Stomach (tissue), 9 donors: ENCODE measurements around the gene TYRO3. TPM values are rescaled to one million over a fixed set of nuclear protein-coding genes. Genes with fewer than 3 reads are reported as not detected.

Experiments used
- DNase-seq, 2 donors: peaks; one replicate each; pipeline versions ENCODE4 v3.0.0 to v3.0.0-alpha.2; 2013 to 2019
- H3K27ac ChIP-seq, 5 donors: fragments of 200-600 bp in 4 of 5; sonication (generic) in 4 of 5; one replicate each; pipeline ENCODE4 v1.5.1; 2013 to 2019; ENCODE audit warnings: mild to moderate bottlenecking in 1 of 5, moderate library complexity in 1 of 5
- H3K27me3 ChIP-seq, 3 donors: fragments of 200-600 bp; sonication (generic); one replicate each; pipeline ENCODE4 v1.5.1; 2017 to 2019; ENCODE audit warnings: mixed run types in 1 of 3
- H3K36me3 ChIP-seq, 4 donors: fragments of 200-600 bp; sonication (generic); 1 replicate in 3 of 4; 2 replicates in 1 of 4; pipeline ENCODE4 v1.5.1; 2016 to 2019
- H3K4me1 ChIP-seq, 4 donors: fragments of 200-600 bp; sonication (generic); one replicate each; pipeline ENCODE4 v1.5.1; 2016 to 2019
- H3K4me3 ChIP-seq, 4 donors: fragments of 200-600 bp; sonication (generic) in 3 of 4; one replicate each; pipeline ENCODE4 v1.5.1; 2016 to 2019; ENCODE audit warnings: mild to moderate bottlenecking in 1 of 4
- H3K9me3 ChIP-seq, 4 donors: fragments of 200-600 bp; sonication (generic); one replicate each; pipeline ENCODE4 v1.5.1; 2016 to 2019
- CTCF ChIP-seq, 7 experiments: fragments of 450-650 bp in 4 of 7; fragments of 200-600 bp in 3 of 7; sonication (generic) in 3 of 7; IDR thresholded peaks; one replicate each; pipeline ENCODE4 v1.5.1; 2016 to 2019; ENCODE audit warnings: antibody characterized with exemption in 7 of 7, control low read depth in 2 of 7, mild to moderate bottlenecking in 1 of 7
- EP300 ChIP-seq: sonication (generic); formaldehyde crosslinking; IDR thresholded peaks from one replicate; pipeline ENCODE4 v1.6.1; 2017; ENCODE audit warnings: antibody characterized with exemption
- POLR2A ChIP-seq, 4 donors: fragments of 450-650 bp; IDR thresholded peaks; one replicate each; pipeline ENCODE4 v1.6.1; 2016; ENCODE audit warnings: antibody characterized with exemption in 4 of 4, control low read depth in 2 of 4, mild to moderate bottlenecking in 1 of 4, moderate library complexity in 1 of 4
- POLR2AphosphoS5 ChIP-seq, 3 donors: sonication (generic); formaldehyde crosslinking; IDR thresholded peaks; one replicate each; pipeline ENCODE4 v1.6.1; 2016; ENCODE audit warnings: antibody characterized with exemption in 3 of 3
- WGBS, 5 donors: extraction: QIAGEN DNeasy Blood & Tissue Kit in 3 of 5; methylation state at CpG; one replicate each; pipeline versions ENCODE4 v1.1.5 to v1.1.7; 2013 to 2018; 5-methylcytosine and 5-hydroxymethylcytosine counted together
- intact Hi-C: fragments of 100-400 bp; cut with DNase I; formaldehyde crosslinking; loops from one replicate; pipeline ENCODE4 v1.15.1; 2023; ENCODE audit warnings: low total_unique reads
- polyA plus RNA-seq, 3 donors: library from polyadenylated mRNA; stranded (reverse); fragments of 200-250 nt; gene quantifications; one replicate each; pipeline ENCODE4 v1.2.3, GENCODE V29; 2013
- total RNA-seq, 5 donors: library from RNA; depleted of rRNA; stranded (reverse); fragments of >200 nt; gene quantifications; one replicate each; pipeline versions ENCODE4 v1.1.0 to v1.2.3, GENCODE V29; 2014 to 2016
- donor health status: healthy with polysubstance abuse.
- donor health status: Bipolar disorder and iron deficiency.
- donor health status: healthy.

TYRO3 gene
- total and polyA plus RNA-seq, 8 donors, result 0.89 to 16.9 (median 6.6) TPM

- intact Hi-C loops, result no loop called here
- Histone ChIP-seq H3K4me1 (no peaks in the 10 kb centered on the region), H3K27me3 (no peaks in the 10 kb centered on the region), H3K36me3 (peaks cover 0 to 33% (median 23%) of the 10 kb centered on the region in 4 donors), H3K4me3 (no peak overlapping the region), H3K9me3 (no peaks in the 10 kb centered on the region), H3K27ac (no peak overlapping the region)
- TF ChIP-seq EP300 (no peak), CTCF (IDR thresholded peaks at IDR 0.05) (no peak), POLR2AphosphoS5 (IDR thresholded peaks at IDR 0.05) (no peak), POLR2A (IDR thresholded peaks at IDR 0.05) (no peak)
- 90 to 94% (median 93%) methylated on average over 7 to 12 of the region's 12 CpGs for WGBS, 5 donors
- no peak for DNase-seq
Measured at GRCh38 chr15:41577863-41578735, 19.1 kb downstream of the TYRO3 start.

- Histone ChIP-seq H3K36me3 (peaks cover 0 to 26% (median 15%) of the 10 kb centered on the region in 4 donors), H3K4me3 (no peak overlapping the region), H3K9me3 (no peaks in the 10 kb centered on the region), H3K4me1 (no peaks in the 10 kb centered on the region), H3K27ac (no peak overlapping the region), H3K27me3 (no peaks in the 10 kb centered on the region)
- TF ChIP-seq CTCF (IDR thresholded peaks at IDR 0.05) (no peak), EP300 (no peak), POLR2A (IDR thresholded peaks at IDR 0.05) (no peak), POLR2AphosphoS5 (IDR thresholded peaks at IDR 0.05) (no peak)
- intact Hi-C loops, result no loop called here
- 64 to 86% (median 73%) methylated on average over 5 to 9 of the region's 9 CpGs for WGBS, 5 donors
- DNase-seq, result peak in 1 of 2 donors; percentile 41
Measured at GRCh38 chr15:41578736-41579383, 19.8 kb downstream of the TYRO3 start.

GRCh38 chr15:41581110-41581509 lies 22.1 kb downstream of the TYRO3 start:
- WGBS, 5 donors, result 38 to 58% (median 46%) methylated on average over 2 of the region's 2 CpGs
- TF ChIP-seq CTCF (IDR thresholded peaks at IDR 0.05), result no peak
- TF ChIP-seq EP300, result no peak
- no peak for TF ChIP-seq POLR2AphosphoS5 (IDR thresholded peaks at IDR 0.05)
- TF ChIP-seq POLR2A (IDR thresholded peaks at IDR 0.05), result no peak
- H3K27ac ChIP-seq, result no peak overlapping the region
- DNase-seq, result peak in 1 of 2 donors; percentile 79
- peaks cover 0 to 14% (median 12%) of the 10 kb centered on the region in 4 donors for H3K4me1 ChIP-seq
- intact Hi-C loops, result no loop called here
- no peak overlapping the region for H3K4me3 ChIP-seq
- H3K9me3 ChIP-seq, result no peaks in the 10 kb centered on the region
- H3K27me3 ChIP-seq, result peaks cover 0 to 5% (median 0%) of the 10 kb centered on the region in 3 donors
- H3K36me3 ChIP-seq, result peaks cover 0 to 10% (median 4%) of the 10 kb centered on the region in 4 donors

GRCh38 chr15:41583795-41584194 lies 24.8 kb downstream of the TYRO3 start:
- TF ChIP-seq CTCF (IDR thresholded peaks at IDR 0.05), result no peak
- no peak for TF ChIP-seq POLR2AphosphoS5 (IDR thresholded peaks at IDR 0.05)
- TF ChIP-seq POLR2A (IDR thresholded peaks at IDR 0.05), result no peak
- no peak for TF ChIP-seq EP300
- no peak overlapping the region for H3K4me3 ChIP-seq
- no peaks in the 10 kb centered on the region for H3K36me3 ChIP-seq
- WGBS, 5 donors, result 74 to 80% (median 77%) methylated on average over 6 of the region's 6 CpGs
- no peak for DNase-seq
- no peak overlapping the region for H3K27ac ChIP-seq
- no peaks in the 10 kb centered on the region for H3K9me3 ChIP-seq
- H3K27me3 ChIP-seq, result peaks cover 0 to 5% (median 0%) of the 10 kb centered on the region in 3 donors
- intact Hi-C loops, result no loop called here
- H3K4me1 ChIP-seq, result peaks cover 0 to 15% (median 12%) of the 10 kb centered on the region in 4 donors
